Effector memory CD4-positive, alpha-beta T cell (primary cell): ENCODE data around the gene SORCS2.

Experiments used
- DNase-seq, 3 donors: peaks; one replicate each; pipeline ENCODE4 v3.0.0-alpha.2; 2020
- H3K27ac ChIP-seq: 2 replicates; pipeline ENCODE4 v1.7.0; 2013; ENCODE audit warnings: mild to moderate bottlenecking, low read length, moderate library complexity; ENCODE audit not compliant: insufficient read depth, poor library complexity, severe bottlenecking
- H3K27me3 ChIP-seq: replicated peaks from 2 replicates; pipeline ENCODE4 v1.7.0; 2013; ENCODE audit warnings: mild to moderate bottlenecking, low read length; ENCODE audit not compliant: insufficient read depth, control insufficient read depth, poor library complexity, severe bottlenecking
- H3K36me3 ChIP-seq: 2 replicates; pipeline ENCODE4 v1.7.0; 2013; ENCODE audit warnings: mild to moderate bottlenecking, low read length, moderate library complexity; ENCODE audit not compliant: control insufficient read depth, insufficient read depth
- H3K4me1 ChIP-seq: 2 replicates; pipeline ENCODE4 v1.7.0; 2013; ENCODE audit warnings: low read length, mild to moderate bottlenecking; ENCODE audit not compliant: control insufficient read depth, insufficient read depth, poor library complexity, severe bottlenecking
- H3K4me3 ChIP-seq: 2 replicates; pipeline ENCODE4 v1.7.0; 2013; ENCODE audit warnings: low read length, low read depth, mild to moderate bottlenecking; ENCODE audit not compliant: insufficient read depth, poor library complexity, severe bottlenecking
- H3K9me3 ChIP-seq: 2 replicates; pipeline ENCODE4 v1.7.0; 2013; ENCODE audit warnings: mild to moderate bottlenecking, low read length, moderate library complexity; ENCODE audit not compliant: control insufficient read depth

Gene SORCS2

GRCh38 chr4:7328162-7328912, 136.0 kb downstream of the SORCS2 start:
- Histone ChIP-seq H3K9me3 (no peaks in the 10 kb centered on the region), H3K27me3 (no peaks in the 10 kb centered on the region), H3K27ac (no peak overlapping the region), H3K36me3 (no peaks in the 10 kb centered on the region), H3K4me3 (no peak overlapping the region), H3K4me1 (no peaks in the 10 kb centered on the region)
- no peak for DNase-seq

- H3K36me3 ChIP-seq: no peaks in the 10 kb centered on the region
- H3K27me3 ChIP-seq: no peaks in the 10 kb centered on the region
- no peak overlapping the region for H3K4me3 ChIP-seq
- no peaks in the 10 kb centered on the region for H3K4me1 ChIP-seq
- DNase-seq: no peak
- no peak overlapping the region for H3K27ac ChIP-seq
- H3K9me3 ChIP-seq: no peaks in the 10 kb centered on the region
Measured at GRCh38 chr4:7328913-7329638, 136.7 kb downstream of the SORCS2 start.

- no peaks in the 10 kb centered on the region for H3K4me1 ChIP-seq
- H3K4me3 ChIP-seq: no peak overlapping the region
- H3K9me3 ChIP-seq: no peaks in the 10 kb centered on the region
- no peak overlapping the region for H3K27ac ChIP-seq
- H3K27me3 ChIP-seq: no peaks in the 10 kb centered on the region
- DNase-seq: no peak
- no peaks in the 10 kb centered on the region for H3K36me3 ChIP-seq
Measured at GRCh38 chr4:7330031-7330596, 137.8 kb downstream of the SORCS2 start.

- no peaks in the 10 kb centered on the region for H3K4me1 ChIP-seq
- no peak overlapping the region for H3K4me3 ChIP-seq
- H3K9me3 ChIP-seq: no peaks in the 10 kb centered on the region
- H3K27me3 ChIP-seq: no peaks in the 10 kb centered on the region
- DNase-seq: no peak
- H3K27ac ChIP-seq: no peak overlapping the region
- no peaks in the 10 kb centered on the region for H3K36me3 ChIP-seq
Measured at GRCh38 chr4:7330811-7331681, 138.7 kb downstream of the SORCS2 start.

GRCh38 chr4:7331682-7332000, 139.3 kb downstream of the SORCS2 start:
- Histone ChIP-seq H3K36me3 (no peaks in the 10 kb centered on the region), H3K4me3 (no peak overlapping the region), H3K27me3 (no peaks in the 10 kb centered on the region), H3K4me1 (no peaks in the 10 kb centered on the region), H3K27ac (no peak overlapping the region), H3K9me3 (no peaks in the 10 kb centered on the region)
- DNase-seq: no peak

- Histone ChIP-seq H3K4me1 (no peaks in the 10 kb centered on the region), H3K9me3 (no peaks in the 10 kb centered on the region), H3K27me3 (no peaks in the 10 kb centered on the region), H3K27ac (no peak overlapping the region), H3K4me3 (no peak overlapping the region), H3K36me3 (no peaks in the 10 kb centered on the region)
- DNase-seq: no peak
Measured at GRCh38 chr4:7332216-7333023, 140.1 kb downstream of the SORCS2 start.

- H3K27me3 ChIP-seq: no peaks in the 10 kb centered on the region
- no peaks in the 10 kb centered on the region for H3K4me1 ChIP-seq
- H3K9me3 ChIP-seq: no peaks in the 10 kb centered on the region
Measured at GRCh38 chr4:7333024-7333780, 140.9 kb downstream of the SORCS2 start.

GRCh38 chr4:7333801-7334421, 141.6 kb downstream of the SORCS2 start:
- no peaks in the 10 kb centered on the region for H3K36me3 ChIP-seq

More at GRCh38 chr4:7333024-7333780, 140.9 kb downstream of the SORCS2 start:
- DNase-seq: no peak
- H3K4me3 ChIP-seq: no peak overlapping the region
- H3K36me3 ChIP-seq: no peaks in the 10 kb centered on the region
- H3K27ac ChIP-seq: no peak overlapping the region

More at GRCh38 chr4:7333801-7334421, 141.6 kb downstream of the SORCS2 start:
- DNase-seq: no peak
- H3K27me3 ChIP-seq: no peaks in the 10 kb centered on the region
- no peak overlapping the region for H3K4me3 ChIP-seq
- no peak overlapping the region for H3K27ac ChIP-seq
- no peaks in the 10 kb centered on the region for H3K9me3 ChIP-seq
- H3K4me1 ChIP-seq: no peaks in the 10 kb centered on the region
